Activated CD8-positive, alpha-beta T cell treated with anti-CD3 and anti-CD28 coated beads for 36 hours (primary cell): ENCODE measurements around the gene GPRIN3. TPM values are rescaled to one million over a fixed set of nuclear protein-coding genes. Genes with fewer than 3 reads are reported as not detected.
A peak's percentile ranks its signal among the peaks of the same experiment; 100 is the strongest.

ENCODE experiments used
- ATAC-seq: fragments of 200-7000 bp; cut with Tn5 transposase; one replicate; pipeline ENCODE4 v1.10.0; 2021; ENCODE audit warnings: mild to moderate bottlenecking, moderate library complexity
- CTCF ChIA-PET: fragments of 350-600 bp; sonication (Branson Sonifier 250); formaldehyde crosslinking; loops from one replicate; lab custom pipeline; 2021; ENCODE audit warnings: antibody characterized with exemption; lab: Charles Lee
- POLR2A ChIA-PET: fragments of 350-600 bp; sonication (Branson Sonifier 250); formaldehyde crosslinking; loops from one replicate; lab custom pipeline; 2021; ENCODE audit warnings: antibody characterized with exemption; lab: Charles Lee
- DNase-seq: peaks from one replicate; pipeline ENCODE4 v3.0.0-alpha.2; 2020
- H3K27ac Mint-ChIP-seq: one replicate; pipeline ENCODE4 v1.8.0; 2021; ENCODE audit warnings: mild to moderate bottlenecking, mixed read lengths
- H3K27me3 Mint-ChIP-seq: one replicate; pipeline ENCODE4 v1.8.0; 2021; ENCODE audit warnings: mixed read lengths
- H3K36me3 Mint-ChIP-seq: one replicate; pipeline ENCODE4 v1.8.0; 2021; ENCODE audit warnings: low read depth, mixed read lengths
- H3K4me1 Mint-ChIP-seq: one replicate; pipeline ENCODE4 v1.8.0; 2021; ENCODE audit warnings: low read depth, mixed read lengths
- H3K4me3 Mint-ChIP-seq: one replicate; pipeline ENCODE4 v1.8.0; 2021; ENCODE audit warnings: mild to moderate bottlenecking, moderate library complexity, mixed read lengths
- H3K9me3 Mint-ChIP-seq: one replicate; pipeline ENCODE4 v1.8.0; 2021; ENCODE audit warnings: mixed read lengths
- CTCF ChIP-seq: fragments of 200-600 bp; IDR thresholded peaks from one replicate; pipeline ENCODE4 v1.8.0; 2022; ENCODE audit warnings: antibody characterized with exemption, mild to moderate bottlenecking
- intact Hi-C: fragments of 100-400 bp; cut with micrococcal nuclease; formaldehyde crosslinking; loops from one replicate; pipeline ENCODE4 v1.10.0; 2022
- total RNA-seq, 2 experiments: library from RNA; stranded (reverse); gene quantifications; one replicate each; pipeline ENCODE4 v1.2.3, GENCODE V29; 2021

The GPRIN3 gene
- total RNA-seq, 2 experiments from 2014 or later: 10.6 to 11.8 TPM

GRCh38 chr4:89248879-89249281 is 58.7 kb downstream of the GPRIN3 start:
- ATAC-seq: no peak
- Mint-ChIP-seq H3K4me1 (peaks cover 32% of the 10 kb centered on the region), H3K27me3 (no peaks in the 10 kb centered on the region), H3K36me3 (peaks cover 22% of the 10 kb centered on the region), H3K27ac (no peak overlapping the region), H3K9me3 (no peaks in the 10 kb centered on the region), H3K4me3 (no peak overlapping the region)
- TF ChIP-seq CTCF: no peak
- CTCF ChIA-PET: no interaction called here
- intact Hi-C loops: no loop called here
- no peak for DNase-seq
- POLR2A ChIA-PET: interaction anchor here (1.7 to 1.8 kb wide), 2 partner anchors 8 to 34 kb away, joined by 3 to 5 read pairs; no protein-coding TSS in a partner anchor

GRCh38 chr4:89247951-89248350 is 59.6 kb downstream of the GPRIN3 start:
- intact Hi-C loops: no loop called here

GRCh38 chr4:89245459-89245858 is 62.1 kb downstream of the GPRIN3 start:
- Mint-ChIP-seq H3K27me3 (no peaks in the 10 kb centered on the region), H3K36me3 (peaks cover 24% of the 10 kb centered on the region), H3K4me3 (no peak overlapping the region), H3K4me1 (peaks cover 35% of the 10 kb centered on the region), H3K9me3 (no peaks in the 10 kb centered on the region), H3K27ac (no peak overlapping the region)
- DNase-seq: no peak
- no peak for ATAC-seq
- POLR2A ChIA-PET: no interaction called here
- intact Hi-C loops: no loop called here
- CTCF ChIA-PET: interaction anchor here (0.6 to 1.7 kb wide), 4 partner anchors 10 to 39 kb away, joined by 3 to 6 read pairs (median 3); no protein-coding TSS in a partner anchor
- TF ChIP-seq CTCF: no peak

More at GRCh38 chr4:89247951-89248350, 59.6 kb downstream of the GPRIN3 start:
- Mint-ChIP-seq H3K4me3 (no peak overlapping the region), H3K4me1 (peaks cover 38% of the 10 kb centered on the region), H3K36me3 (peaks cover 22% of the 10 kb centered on the region), H3K9me3 (no peaks in the 10 kb centered on the region), H3K27me3 (no peaks in the 10 kb centered on the region), H3K27ac (no peak overlapping the region)
- POLR2A ChIA-PET: interaction anchor here (0.7 to 1.8 kb wide), 3 partner anchors 9 to 634 kb away, joined by 3 to 5 read pairs (median 3); no protein-coding TSS in a partner anchor
- DNase-seq: no peak
- TF ChIP-seq CTCF: no peak
- CTCF ChIA-PET: interaction anchor here (1.1 kb wide), 1 partner anchor 12 kb away, joined by 9 read pairs; no protein-coding TSS in a partner anchor
- no peak for ATAC-seq

- Mint-ChIP-seq H3K9me3 (no peaks in the 10 kb centered on the region), H3K27ac (peak overlapping the region; percentile 76), H3K36me3 (peaks cover 14% of the 10 kb centered on the region), H3K4me3 (peak overlapping the region; percentile 1), H3K27me3 (no peaks in the 10 kb centered on the region), H3K4me1 (peaks cover 38% of the 10 kb centered on the region)
- POLR2A ChIA-PET: interaction anchor here (1.1 kb wide), 1 partner anchor 38 kb away, joined by 3 read pairs; no protein-coding TSS in a partner anchor
- ATAC-seq (no peak), DNase-seq (no peak)
- TF ChIP-seq CTCF: no peak
- CTCF ChIA-PET: no interaction called here
- intact Hi-C loops: loop anchor here (5.0 kb wide), 1 partner anchor 49 kb away; no protein-coding TSS in a partner anchor
Measured at GRCh38 chr4:89243733-89244252, 63.8 kb downstream of the GPRIN3 start.
